A673 (cell line): ENCODE results near the gene INPP4B.

Experiments
- EZH2 ChIP-seq: fragments of 200-600 bp; sonication (generic); IDR thresholded peaks from 2 replicates; pipeline ENCODE4 v1.6.1; 2017; ENCODE audit warnings: borderline replicate concordance, low read depth, mild to moderate bottlenecking, mixed read lengths, antibody characterized with exemption, low read length; ENCODE audit not compliant: poor library complexity, severe bottlenecking
- TF ChIP-seq, protein P1 (sequence below): fragments of 300-800, 200-600 bp; sonication (generic); conservative IDR thresholded peaks from 2 replicates; pipeline ENCODE4 v1.5.1; 2017; ENCODE audit warnings: low read depth, mild to moderate bottlenecking, antibody characterized with exemption, low read length, moderate library complexity, mixed read lengths

DNA sequence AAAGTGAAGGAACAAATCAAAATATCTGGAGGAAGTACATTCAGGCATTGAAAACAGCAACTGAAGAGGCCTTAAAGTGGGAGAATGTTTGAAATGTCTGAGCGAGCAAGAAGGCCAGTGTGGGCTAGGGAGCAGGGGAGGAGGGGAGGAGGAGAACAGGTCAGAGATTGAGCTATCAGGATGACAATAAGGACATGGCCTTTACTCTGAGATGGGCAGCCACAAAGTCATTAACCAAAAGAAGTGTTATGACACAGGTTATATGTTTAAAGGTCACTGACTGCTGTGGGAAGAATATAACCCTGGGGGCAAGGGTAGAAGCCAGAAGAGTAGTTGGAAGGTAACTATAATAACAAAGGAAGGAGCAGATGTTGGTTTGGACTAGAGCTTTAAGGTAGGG lies 315.4 kb downstream of the INPP4B start:
- TF ChIP-seq, protein P1, sequence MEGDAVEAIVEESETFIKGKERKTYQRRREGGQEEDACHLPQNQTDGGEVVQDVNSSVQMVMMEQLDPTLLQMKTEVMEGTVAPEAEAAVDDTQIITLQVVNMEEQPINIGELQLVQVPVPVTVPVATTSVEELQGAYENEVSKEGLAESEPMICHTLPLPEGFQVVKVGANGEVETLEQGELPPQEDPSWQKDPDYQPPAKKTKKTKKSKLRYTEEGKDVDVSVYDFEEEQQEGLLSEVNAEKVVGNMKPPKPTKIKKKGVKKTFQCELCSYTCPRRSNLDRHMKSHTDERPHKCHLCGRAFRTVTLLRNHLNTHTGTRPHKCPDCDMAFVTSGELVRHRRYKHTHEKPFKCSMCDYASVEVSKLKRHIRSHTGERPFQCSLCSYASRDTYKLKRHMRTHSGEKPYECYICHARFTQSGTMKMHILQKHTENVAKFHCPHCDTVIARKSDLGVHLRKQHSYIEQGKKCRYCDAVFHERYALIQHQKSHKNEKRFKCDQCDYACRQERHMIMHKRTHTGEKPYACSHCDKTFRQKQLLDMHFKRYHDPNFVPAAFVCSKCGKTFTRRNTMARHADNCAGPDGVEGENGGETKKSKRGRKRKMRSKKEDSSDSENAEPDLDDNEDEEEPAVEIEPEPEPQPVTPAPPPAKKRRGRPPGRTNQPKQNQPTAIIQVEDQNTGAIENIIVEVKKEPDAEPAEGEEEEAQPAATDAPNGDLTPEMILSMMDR, result no peak
- no peak for TF ChIP-seq EZH2
